ENCODE results near the gene BRD9. TPM values are rescaled to one million over a fixed set of nuclear protein-coding genes. Genes with fewer than 3 reads are reported as not detected.

Gene BRD9
- polyA plus RNA-seq, 2 of the 4 experiments (the other 2 are of a cell fraction): 11.6 to 28.9 TPM

DNA sequence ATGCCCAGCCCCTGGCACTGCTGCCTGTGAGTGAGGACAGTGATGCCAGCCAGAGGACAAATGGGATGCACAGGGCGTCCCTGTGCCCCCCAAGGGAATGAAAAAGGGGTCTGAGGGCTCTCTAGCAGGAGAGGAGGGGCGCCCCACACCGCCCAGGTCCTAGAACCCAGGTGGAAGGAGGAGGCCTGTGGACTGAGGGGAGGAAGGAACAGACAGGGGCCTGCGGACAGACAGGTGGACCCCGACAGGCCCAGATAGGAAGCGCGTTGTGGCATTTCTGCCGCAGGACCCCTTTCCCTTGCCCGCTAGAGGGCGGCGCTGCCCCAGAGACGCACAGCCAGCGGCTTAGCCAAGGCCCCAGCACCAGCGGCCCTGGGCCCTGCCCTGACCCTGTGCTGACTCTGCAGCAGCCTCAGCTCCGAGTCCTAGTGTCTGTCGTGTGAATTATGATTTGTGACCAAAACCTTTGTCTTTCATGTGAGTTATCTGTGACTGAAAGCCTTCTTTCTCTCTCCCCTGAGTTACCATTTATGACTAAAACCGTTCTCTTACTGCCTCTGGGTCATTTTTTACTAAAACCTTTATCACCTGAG lies 30.8 kb upstream of the BRD9 start (continued):
- TF ChIP-seq, protein P1, sequence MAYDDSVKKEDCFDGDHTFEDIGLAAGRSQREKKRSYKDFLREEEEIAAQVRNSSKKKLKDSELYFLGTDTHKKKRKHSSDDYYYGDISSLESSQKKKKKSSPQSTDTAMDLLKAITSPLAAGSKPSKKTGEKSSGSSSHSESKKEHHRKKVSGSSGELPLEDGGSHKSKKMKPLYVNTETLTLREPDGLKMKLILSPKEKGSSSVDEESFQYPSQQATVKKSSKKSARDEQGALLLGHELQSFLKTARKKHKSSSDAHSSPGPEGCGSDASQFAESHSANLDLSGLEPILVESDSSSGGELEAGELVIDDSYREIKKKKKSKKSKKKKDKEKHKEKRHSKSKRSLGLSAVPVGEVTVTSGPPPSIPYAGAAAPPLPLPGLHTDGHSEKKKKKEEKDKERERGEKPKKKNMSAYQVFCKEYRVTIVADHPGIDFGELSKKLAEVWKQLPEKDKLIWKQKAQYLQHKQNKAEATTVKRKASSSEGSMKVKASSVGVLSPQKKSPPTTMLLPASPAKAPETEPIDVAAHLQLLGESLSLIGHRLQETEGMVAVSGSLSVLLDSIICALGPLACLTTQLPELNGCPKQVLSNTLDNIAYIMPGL (CRISPR knock-in tag; IDR thresholded peaks at IDR 0.05; ENCODE audit: borderline replicate concordance): no peak
- TF ChIP-seq RARB (CRISPR knock-in tag; IDR thresholded peaks at IDR 0.05) (no peak), CBX2 (IDR thresholded peaks at IDR 0.05; ENCODE audit: borderline replicate concordance, low read depth) (no peak), BHLHE40 (IDR thresholded peaks at IDR 0.05; ENCODE audit: low read depth, low read length) (no peak), MAZ (IDR thresholded peaks at IDR 0.05; ENCODE audit: borderline replicate concordance, low read depth, low read length) (no peak), NFE2L2 (conservative IDR thresholded peaks at IDR 0.05; ENCODE audit: low read length) (no peak), FOXS1 (CRISPR knock-in tag; IDR thresholded peaks at IDR 0.05) (no peak), BCL3 (IDR thresholded peaks at IDR 0.05) (no peak), ESRRA (IDR thresholded peaks at IDR 0.05; ENCODE audit: borderline replicate concordance, low read length) (no peak), SMC3 (IDR thresholded peaks at IDR 0.05) (peak; percentile 96), PBX3 (IDR thresholded peaks at IDR 0.05) (no peak), MAFK (IDR thresholded peaks at IDR 0.05; ENCODE audit: partially characterized antibody) (peak; percentile 83), HOXB13 (CRISPR knock-in tag; IDR thresholded peaks at IDR 0.05; ENCODE audit: low read depth) (no peak), JUNB (IDR thresholded peaks at IDR 0.05) (no peak), ZC3H11A (IDR thresholded peaks at IDR 0.05) (no peak), CTCF (IDR thresholded peaks at IDR 0.05) (peak; percentile 93), ZSCAN20 (CRISPR knock-in tag; IDR thresholded peaks at IDR 0.05) (no peak), KDM1A (IDR thresholded peaks at IDR 0.05; ENCODE audit: low read depth) (no peak), CHD2 (IDR thresholded peaks at IDR 0.05; ENCODE audit: low read length, partially characterized antibody) (no peak)

GRCh38 chr5:922436-923280 lies 30.1 kb upstream of the BRD9 start:
- ChIA-PET CTCF (interaction anchor here (0.6 to 6.3 kb wide), 30 partner anchors 9 to 722 kb away, joined by 3 to 82 read pairs (median 5); partner anchors contain the start of gene NKD2), POLR2A (interaction anchor here (0.9 kb wide), 1 partner anchor 252 kb away, joined by 4 read pairs; no protein-coding TSS in a partner anchor)
- Histone ChIP-seq H3K4me3 (no peak overlapping the region), H3K4me2 (no peak overlapping the region), H3K4me1 (peaks cover 13% of the 10 kb centered on the region), H3K9me3 (no peaks in the 10 kb centered on the region), H3K27ac (peak overlapping the region in 1 of 2 experiments; percentile 65; a peak in 3 of 6 replicates)
- DNase-seq (ENCODE audit: low read depth in 1 of 2, low spot score in 1 of 2) (no peak), ATAC-seq (peak; percentile 20 to 42; a peak in 4 of 6 replicates), FAIRE-seq (no peak)
- WGBS (ENCODE audit: missing lambda C conversion rate): 86% methylated on average over 14 of the region's 17 CpGs
- TF ChIP-seq HOXA7 (CRISPR knock-in tag; IDR thresholded peaks at IDR 0.05): no peak
- TF ChIP-seq RNF2 (IDR thresholded peaks at IDR 0.05; ENCODE audit: borderline replicate concordance, low read depth): no peak
- TF ChIP-seq, protein P2, sequence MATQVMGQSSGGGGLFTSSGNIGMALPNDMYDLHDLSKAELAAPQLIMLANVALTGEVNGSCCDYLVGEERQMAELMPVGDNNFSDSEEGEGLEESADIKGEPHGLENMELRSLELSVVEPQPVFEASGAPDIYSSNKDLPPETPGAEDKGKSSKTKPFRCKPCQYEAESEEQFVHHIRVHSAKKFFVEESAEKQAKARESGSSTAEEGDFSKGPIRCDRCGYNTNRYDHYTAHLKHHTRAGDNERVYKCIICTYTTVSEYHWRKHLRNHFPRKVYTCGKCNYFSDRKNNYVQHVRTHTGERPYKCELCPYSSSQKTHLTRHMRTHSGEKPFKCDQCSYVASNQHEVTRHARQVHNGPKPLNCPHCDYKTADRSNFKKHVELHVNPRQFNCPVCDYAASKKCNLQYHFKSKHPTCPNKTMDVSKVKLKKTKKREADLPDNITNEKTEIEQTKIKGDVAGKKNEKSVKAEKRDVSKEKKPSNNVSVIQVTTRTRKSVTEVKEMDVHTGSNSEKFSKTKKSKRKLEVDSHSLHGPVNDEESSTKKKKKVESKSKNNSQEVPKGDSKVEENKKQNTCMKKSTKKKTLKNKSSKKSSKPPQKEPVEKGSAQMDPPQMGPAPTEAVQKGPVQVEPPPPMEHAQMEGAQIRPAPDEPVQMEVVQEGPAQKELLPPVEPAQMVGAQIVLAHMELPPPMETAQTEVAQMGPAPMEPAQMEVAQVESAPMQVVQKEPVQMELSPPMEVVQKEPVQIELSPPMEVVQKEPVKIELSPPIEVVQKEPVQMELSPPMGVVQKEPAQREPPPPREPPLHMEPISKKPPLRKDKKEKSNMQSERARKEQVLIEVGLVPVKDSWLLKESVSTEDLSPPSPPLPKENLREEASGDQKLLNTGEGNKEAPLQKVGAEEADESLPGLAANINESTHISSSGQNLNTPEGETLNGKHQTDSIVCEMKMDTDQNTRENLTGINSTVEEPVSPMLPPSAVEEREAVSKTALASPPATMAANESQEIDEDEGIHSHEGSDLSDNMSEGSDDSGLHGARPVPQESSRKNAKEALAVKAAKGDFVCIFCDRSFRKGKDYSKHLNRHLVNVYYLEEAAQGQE (IDR thresholded peaks at IDR 0.05): no peak
- no peak for TF ChIP-seq HEYL (CRISPR knock-in tag; IDR thresholded peaks at IDR 0.05)
- no peak for TF ChIP-seq RAD21 (conservative IDR thresholded peaks at IDR 0.05 in 1 of 2, IDR thresholded peaks at IDR 0.05 in 1 of 2)
- TF ChIP-seq CBX2 (IDR thresholded peaks at IDR 0.05; ENCODE audit: borderline replicate concordance, low read depth): no peak
- no peak for TF ChIP-seq BHLHE40 (IDR thresholded peaks at IDR 0.05; ENCODE audit: low read depth, low read length)
- no peak for TF ChIP-seq JUN (IDR thresholded peaks at IDR 0.05)
- TF ChIP-seq EHF (CRISPR knock-in tag; IDR thresholded peaks at IDR 0.05): no peak
- TF ChIP-seq EP300 (IDR thresholded peaks at IDR 0.05): no peak
- no peak for TF ChIP-seq ESRRA (IDR thresholded peaks at IDR 0.05; ENCODE audit: borderline replicate concordance, low read length)
- TF ChIP-seq EHMT2 (IDR thresholded peaks at IDR 0.05; ENCODE audit: low read depth): no peak
